K562 (cell line): ENCODE results near the gene DHRS3.

Experiments used
- FOS ChIP-seq: IDR thresholded peaks from 3 replicates; pipeline ENCODE4 v1.6.1; 2011; ENCODE audit not compliant: insufficient read length; ENCODE audit errors: extremely low read depth
- KDM1A ChIP-seq, 2 experiments: fragments of 450-650 bp; IDR thresholded peaks; 2 replicates each; pipeline ENCODE4 v1.6.1; 2016; ENCODE audit warnings: mild to moderate bottlenecking in 2 of 2
- POLR3A ChIP-seq: IDR thresholded peaks from 2 replicates; pipeline ENCODE4 v1.6.1; 2011; ENCODE audit warnings: borderline replicate concordance, mild to moderate bottlenecking, moderate library complexity; ENCODE audit not compliant: insufficient read length, insufficient read depth; ENCODE audit errors: extremely low read depth
- POLR3G ChIP-seq: IDR thresholded peaks from 2 replicates; pipeline ENCODE4 v1.6.1; 2011; ENCODE audit not compliant: insufficient read length, insufficient replicate concordance; ENCODE audit errors: extremely low read depth
- TAF1 ChIP-seq: IDR thresholded peaks from 2 replicates; pipeline ENCODE4 v1.6.1; 2011; ENCODE audit warnings: mild to moderate bottlenecking, low read length, moderate library complexity; ENCODE audit not compliant: insufficient read depth, control insufficient read depth, severe bottlenecking; ENCODE audit errors: extremely low read depth
- ZNF830 ChIP-seq: fragments of 250-450 bp; sonication (Bioruptor Pico); IDR thresholded peaks from 2 replicates; pipeline ENCODE4 v1.5.0; 2021; ENCODE audit warnings: mild to moderate bottlenecking
- TF ChIP-seq, protein P1 (sequence below), 2 experiments: fragments of 450-650 bp in 1 of 2; sonication (generic) in 1 of 2; formaldehyde crosslinking; conservative IDR thresholded peaks; 2 replicates each; pipeline versions ENCODE4 v1.4.0 to v1.8.1; 2020 to 2022; ENCODE audit warnings: mild to moderate bottlenecking in 1 of 2, missing genetic modification reagents in 1 of 2
- TF ChIP-seq, protein P2 (sequence below), 2 experiments: fragments of 200-800 bp in 1 of 2; sonication (Bioruptor generic) in 1 of 2; sonication (generic) in 1 of 2; formaldehyde crosslinking in 1 of 2; IDR thresholded peaks in 1 of 2; conservative IDR thresholded peaks in 1 of 2; 2 replicates each; pipeline versions ENCODE4 v1.5.0 to v1.6.1; 2016 to 2020; ENCODE audit warnings: missing compliant biosample characterization in 1 of 2, missing genetic modification characterization in 1 of 2, missing genetic modification reagents in 1 of 2
- TF ChIP-seq, protein P3 (sequence below): sonication (generic); formaldehyde crosslinking; IDR thresholded peaks from 2 replicates; pipeline ENCODE4 v1.8.0; 2022; ENCODE audit warnings: mild to moderate bottlenecking, missing genetic modification reagents

DNA sequence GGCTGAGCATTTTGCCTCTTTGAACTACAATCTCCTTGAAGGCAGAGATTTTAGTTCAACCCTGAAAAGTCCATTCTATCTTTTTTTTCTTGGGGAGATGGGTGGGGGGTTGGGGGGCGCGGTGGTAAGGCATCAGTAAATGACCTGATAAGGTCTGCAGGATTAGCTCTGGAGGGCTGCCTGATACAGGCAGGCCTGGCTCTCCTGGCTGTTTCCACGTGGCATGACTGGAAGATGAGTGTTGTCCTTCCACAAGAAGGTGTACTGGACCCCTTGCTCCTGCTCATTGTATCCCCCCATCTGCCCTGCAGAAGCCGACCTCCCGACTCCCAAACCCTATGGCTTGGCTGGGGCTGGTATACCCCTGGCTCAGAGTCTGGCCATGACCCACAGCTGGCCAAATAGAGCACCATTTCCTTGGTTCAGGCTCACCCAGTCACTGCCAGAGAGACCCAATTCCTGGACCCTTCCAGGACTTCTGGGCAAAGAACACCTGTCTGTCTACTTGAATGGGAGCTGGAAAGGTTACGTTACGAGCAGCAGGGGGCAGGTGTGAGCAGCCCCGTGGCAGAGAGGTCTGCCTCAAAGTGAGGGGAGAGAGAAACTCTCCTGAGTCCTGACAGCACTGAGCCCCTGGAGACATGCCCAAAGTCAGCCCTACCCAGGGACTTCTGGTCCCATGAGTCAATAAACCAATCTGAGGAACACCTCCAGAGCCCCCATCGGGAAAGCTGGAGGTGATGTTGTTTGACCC lies 17.0 kb downstream of the DHRS3 start:
- TF ChIP-seq ZNF830 (CRISPR knock-in tag) (no peak), TAF1 (no peak), KDM1A (IDR thresholded peaks at IDR 0.05) (no peak), FOS (no peak), POLR3G (no peak), POLR3A (no peak)
- TF ChIP-seq, protein P1, sequence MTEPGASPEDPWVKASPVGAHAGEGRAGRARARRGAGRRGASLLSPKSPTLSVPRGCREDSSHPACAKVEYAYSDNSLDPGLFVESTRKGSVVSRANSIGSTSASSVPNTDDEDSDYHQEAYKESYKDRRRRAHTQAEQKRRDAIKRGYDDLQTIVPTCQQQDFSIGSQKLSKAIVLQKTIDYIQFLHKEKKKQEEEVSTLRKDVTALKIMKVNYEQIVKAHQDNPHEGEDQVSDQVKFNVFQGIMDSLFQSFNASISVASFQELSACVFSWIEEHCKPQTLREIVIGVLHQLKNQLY (CRISPR knock-in tag; conservative IDR thresholded peaks at IDR 0.05) = no peak
- TF ChIP-seq, protein P2, sequence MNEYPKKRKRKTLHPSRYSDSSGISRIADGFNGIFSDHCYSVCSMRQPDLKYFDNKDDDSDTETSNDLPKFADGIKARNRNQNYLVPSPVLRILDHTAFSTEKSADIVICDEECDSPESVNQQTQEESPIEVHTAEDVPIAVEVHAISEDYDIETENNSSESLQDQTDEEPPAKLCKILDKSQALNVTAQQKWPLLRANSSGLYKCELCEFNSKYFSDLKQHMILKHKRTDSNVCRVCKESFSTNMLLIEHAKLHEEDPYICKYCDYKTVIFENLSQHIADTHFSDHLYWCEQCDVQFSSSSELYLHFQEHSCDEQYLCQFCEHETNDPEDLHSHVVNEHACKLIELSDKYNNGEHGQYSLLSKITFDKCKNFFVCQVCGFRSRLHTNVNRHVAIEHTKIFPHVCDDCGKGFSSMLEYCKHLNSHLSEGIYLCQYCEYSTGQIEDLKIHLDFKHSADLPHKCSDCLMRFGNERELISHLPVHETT (CRISPR knock-in tag; conservative IDR thresholded peaks at IDR 0.05 in 1 of 2, IDR thresholded peaks at IDR 0.05 in 1 of 2) = no peak
- TF ChIP-seq, protein P3, sequence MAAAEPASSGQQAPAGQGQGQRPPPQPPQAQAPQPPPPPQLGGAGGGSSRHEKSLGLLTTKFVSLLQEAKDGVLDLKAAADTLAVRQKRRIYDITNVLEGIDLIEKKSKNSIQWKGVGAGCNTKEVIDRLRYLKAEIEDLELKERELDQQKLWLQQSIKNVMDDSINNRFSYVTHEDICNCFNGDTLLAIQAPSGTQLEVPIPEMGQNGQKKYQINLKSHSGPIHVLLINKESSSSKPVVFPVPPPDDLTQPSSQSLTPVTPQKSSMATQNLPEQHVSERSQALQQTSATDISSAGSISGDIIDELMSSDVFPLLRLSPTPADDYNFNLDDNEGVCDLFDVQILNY (CRISPR knock-in tag) = no peak
